Measurements from ENCODE around the gene ZNF319. TPM values are rescaled to one million over a fixed set of nuclear protein-coding genes. Genes with fewer than 3 reads are reported as not detected.

ZNF319 gene
- total and polyA plus RNA-seq, 2 of the 13 experiments (the other 11 are each of a cell fraction or from before 2014, with no cell fraction given) = 2.4 to 3.6 TPM

DNA sequence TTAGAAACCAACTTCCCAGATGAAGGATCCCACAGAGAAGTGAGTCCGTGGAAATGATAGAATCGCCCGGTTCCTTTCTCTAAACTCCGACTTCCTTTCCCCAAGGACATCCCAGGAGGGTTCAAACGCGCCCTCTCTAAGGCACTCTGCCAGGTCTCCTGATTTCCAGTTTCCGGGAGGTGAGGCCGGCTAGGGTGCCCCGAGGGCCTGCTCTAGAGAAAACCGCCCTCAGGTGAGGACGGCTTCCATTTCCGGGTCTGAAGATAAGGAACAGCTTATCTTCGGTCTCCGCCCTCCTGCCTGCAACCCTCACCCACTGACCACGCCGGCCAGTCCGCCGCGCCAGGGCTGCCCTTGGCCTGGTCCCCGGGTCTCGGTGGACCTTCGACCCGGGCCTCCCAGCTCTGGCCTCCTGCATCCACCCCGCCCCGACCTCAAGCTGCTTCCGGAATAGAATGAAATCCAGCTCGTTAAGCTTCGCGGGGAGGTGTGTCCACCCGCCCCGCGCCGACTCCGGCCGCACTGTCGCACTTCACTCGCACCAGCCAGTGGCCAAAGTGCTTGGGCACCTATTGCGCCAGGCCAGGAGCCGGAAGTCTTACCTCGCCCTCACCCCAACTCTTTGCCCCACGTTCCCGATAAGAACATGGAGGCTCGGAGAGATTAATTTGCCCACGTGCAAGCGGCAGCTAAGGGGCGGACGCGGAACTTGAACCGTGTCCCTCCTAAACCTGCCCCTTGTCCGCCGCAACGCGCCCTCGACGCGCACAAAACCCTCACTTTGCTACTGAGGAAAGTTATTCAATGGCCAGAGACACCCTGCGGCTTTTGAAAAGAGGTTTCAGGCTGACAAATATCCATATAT is 24.2 kb upstream of the ZNF319 start (continued):
- TF ChIP-seq ONECUT2 (CRISPR knock-in tag; IDR thresholded peaks at IDR 0.05) (no peak), RELA (CRISPR knock-in tag; IDR thresholded peaks at IDR 0.05) (no peak), ZNF768 (CRISPR knock-in tag; IDR thresholded peaks at IDR 0.05) (peak; percentile 72), CC2D1A (CRISPR knock-in tag; IDR thresholded peaks at IDR 0.05) (peak; percentile 4; the same call in 1 of the 2 replicates), NFE2L2 (IDR thresholded peaks at IDR 0.05; ENCODE audit: low read length) (no peak), HIC2 (CRISPR knock-in tag; IDR thresholded peaks at IDR 0.05; ENCODE audit: low read depth) (peak; percentile 93), ZNF724P (CRISPR knock-in tag; IDR thresholded peaks at IDR 0.05; ENCODE audit: borderline replicate concordance) (peak; percentile 40), TAF1 (CRISPR knock-in tag; IDR thresholded peaks at IDR 0.05) (peak; percentile 50; the same call in 1 of the 2 replicates), KDM4B (CRISPR knock-in tag; IDR thresholded peaks at IDR 0.05) (no peak), FOXA3 (CRISPR knock-in tag; IDR thresholded peaks at IDR 0.05) (peak; percentile 59), FOXO1 (CRISPR knock-in tag; IDR thresholded peaks at IDR 0.05) (no peak; the same call in 1 of the 2 replicates), KDM5A (IDR thresholded peaks at IDR 0.05; ENCODE audit: borderline replicate concordance, low read length) (peak; percentile 66; the same call in 1 of the 2 replicates), ZNF557 (CRISPR knock-in tag; IDR thresholded peaks at IDR 0.05) (no peak), HES4 (CRISPR knock-in tag; IDR thresholded peaks at IDR 0.05; ENCODE audit: borderline replicate concordance) (peak; percentile 88), ZFAT (CRISPR knock-in tag; conservative IDR thresholded peaks at IDR 0.05) (0 out of 2 replicates have a peak, but pooled peaks have one; percentile 9)
- TF ChIP-seq, protein P1, sequence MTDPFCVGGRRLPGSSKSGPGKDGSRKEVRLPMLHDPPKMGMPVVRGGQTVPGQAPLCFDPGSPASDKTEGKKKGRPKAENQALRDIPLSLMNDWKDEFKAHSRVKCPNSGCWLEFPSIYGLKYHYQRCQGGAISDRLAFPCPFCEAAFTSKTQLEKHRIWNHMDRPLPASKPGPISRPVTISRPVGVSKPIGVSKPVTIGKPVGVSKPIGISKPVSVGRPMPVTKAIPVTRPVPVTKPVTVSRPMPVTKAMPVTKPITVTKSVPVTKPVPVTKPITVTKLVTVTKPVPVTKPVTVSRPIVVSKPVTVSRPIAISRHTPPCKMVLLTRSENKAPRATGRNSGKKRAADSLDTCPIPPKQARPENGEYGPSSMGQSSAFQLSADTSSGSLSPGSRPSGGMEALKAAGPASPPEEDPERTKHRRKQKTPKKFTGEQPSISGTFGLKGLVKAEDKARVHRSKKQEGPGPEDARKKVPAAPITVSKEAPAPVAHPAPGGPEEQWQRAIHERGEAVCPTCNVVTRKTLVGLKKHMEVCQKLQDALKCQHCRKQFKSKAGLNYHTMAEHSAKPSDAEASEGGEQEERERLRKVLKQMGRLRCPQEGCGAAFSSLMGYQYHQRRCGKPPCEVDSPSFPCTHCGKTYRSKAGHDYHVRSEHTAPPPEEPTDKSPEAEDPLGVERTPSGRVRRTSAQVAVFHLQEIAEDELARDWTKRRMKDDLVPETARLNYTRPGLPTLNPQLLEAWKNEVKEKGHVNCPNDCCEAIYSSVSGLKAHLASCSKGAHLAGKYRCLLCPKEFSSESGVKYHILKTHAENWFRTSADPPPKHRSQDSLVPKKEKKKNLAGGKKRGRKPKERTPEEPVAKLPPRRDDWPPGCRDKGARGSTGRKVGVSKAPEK (CRISPR knock-in tag; IDR thresholded peaks at IDR 0.05; ENCODE audit: borderline replicate concordance) = peak; percentile 81; the same call in 1 of the 2 replicates
- TF ChIP-seq, protein P2, sequence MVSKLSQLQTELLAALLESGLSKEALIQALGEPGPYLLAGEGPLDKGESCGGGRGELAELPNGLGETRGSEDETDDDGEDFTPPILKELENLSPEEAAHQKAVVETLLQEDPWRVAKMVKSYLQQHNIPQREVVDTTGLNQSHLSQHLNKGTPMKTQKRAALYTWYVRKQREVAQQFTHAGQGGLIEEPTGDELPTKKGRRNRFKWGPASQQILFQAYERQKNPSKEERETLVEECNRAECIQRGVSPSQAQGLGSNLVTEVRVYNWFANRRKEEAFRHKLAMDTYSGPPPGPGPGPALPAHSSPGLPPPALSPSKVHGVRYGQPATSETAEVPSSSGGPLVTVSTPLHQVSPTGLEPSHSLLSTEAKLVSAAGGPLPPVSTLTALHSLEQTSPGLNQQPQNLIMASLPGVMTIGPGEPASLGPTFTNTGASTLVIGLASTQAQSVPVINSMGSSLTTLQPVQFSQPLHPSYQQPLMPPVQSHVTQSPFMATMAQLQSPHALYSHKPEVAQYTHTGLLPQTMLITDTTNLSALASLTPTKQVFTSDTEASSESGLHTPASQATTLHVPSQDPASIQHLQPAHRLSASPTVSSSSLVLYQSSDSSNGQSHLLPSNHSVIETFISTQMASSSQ (IDR thresholded peaks at IDR 0.05; ENCODE audit: low read depth) = peak; percentile 44; the same call in 1 of the 2 replicates
- TF ChIP-seq, protein P2 (CRISPR knock-in tag; IDR thresholded peaks at IDR 0.05; ENCODE audit: borderline replicate concordance) = peak; percentile 73; the same call in 1 of the 2 replicates
- TF ChIP-seq, protein P3, sequence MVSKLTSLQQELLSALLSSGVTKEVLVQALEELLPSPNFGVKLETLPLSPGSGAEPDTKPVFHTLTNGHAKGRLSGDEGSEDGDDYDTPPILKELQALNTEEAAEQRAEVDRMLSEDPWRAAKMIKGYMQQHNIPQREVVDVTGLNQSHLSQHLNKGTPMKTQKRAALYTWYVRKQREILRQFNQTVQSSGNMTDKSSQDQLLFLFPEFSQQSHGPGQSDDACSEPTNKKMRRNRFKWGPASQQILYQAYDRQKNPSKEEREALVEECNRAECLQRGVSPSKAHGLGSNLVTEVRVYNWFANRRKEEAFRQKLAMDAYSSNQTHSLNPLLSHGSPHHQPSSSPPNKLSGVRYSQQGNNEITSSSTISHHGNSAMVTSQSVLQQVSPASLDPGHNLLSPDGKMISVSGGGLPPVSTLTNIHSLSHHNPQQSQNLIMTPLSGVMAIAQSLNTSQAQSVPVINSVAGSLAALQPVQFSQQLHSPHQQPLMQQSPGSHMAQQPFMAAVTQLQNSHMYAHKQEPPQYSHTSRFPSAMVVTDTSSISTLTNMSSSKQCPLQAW (CRISPR knock-in tag; IDR thresholded peaks at IDR 0.05) = peak; percentile 95
